ENCODE results near the gene CHP2. TPM values are rescaled to one million over a fixed set of nuclear protein-coding genes. Genes with fewer than 3 reads are reported as not detected.

The CHP2 gene
- not detected in 5 replicates for total RNA-seq (2022; extraction: Qiagen RNA extraction; ENCODE audit: low read depth)

DNA sequence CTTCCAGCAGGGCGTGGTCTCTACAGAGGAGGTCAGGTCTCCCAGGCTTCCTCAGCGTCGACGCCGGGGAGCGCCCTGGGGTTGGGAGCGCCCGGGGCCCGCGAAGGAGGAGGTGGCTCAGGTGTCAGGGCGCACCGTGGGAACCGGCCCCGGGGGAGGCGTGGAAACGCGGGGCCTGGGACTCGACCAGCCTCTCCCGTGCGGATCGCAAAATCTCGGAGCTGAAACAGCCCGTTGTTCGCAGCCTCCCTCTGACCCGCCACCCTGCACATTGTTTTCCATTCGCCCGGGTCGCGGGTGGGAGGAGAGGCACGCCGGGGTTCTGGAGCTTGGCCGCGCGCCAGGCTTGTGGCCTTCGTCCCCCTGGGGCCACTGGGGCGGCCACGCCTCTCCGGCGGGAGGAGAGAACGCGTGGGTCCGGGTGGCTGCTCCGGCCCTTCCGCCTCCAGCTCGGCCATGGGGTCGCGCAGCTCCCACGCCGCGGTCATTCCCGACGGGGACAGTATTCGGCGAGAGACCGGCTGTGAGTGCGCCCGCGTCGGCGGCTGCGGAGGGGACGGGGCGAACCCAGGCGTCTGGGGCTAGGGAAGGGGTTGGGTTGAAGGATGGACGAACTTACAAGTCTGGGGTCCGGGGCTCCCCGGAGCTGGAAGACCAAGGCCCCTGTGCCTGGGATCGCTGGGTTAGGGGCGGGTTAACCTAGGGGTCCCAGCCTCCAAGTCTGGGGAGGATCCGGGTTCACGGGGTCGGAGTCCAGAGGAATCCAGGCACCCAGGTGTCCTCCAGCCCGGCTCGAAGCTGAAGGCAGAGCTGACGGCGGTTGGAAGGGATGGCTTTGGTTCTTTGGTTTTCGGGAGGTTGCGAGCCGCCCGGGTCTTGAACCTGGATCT lies at the start of gene CHP2:
Gene CHP2 (plus strand): TSS at position 433 of the 890 bp plus-strand sequence. CDS start 24 bp downstream, at position 457.

DNA sequence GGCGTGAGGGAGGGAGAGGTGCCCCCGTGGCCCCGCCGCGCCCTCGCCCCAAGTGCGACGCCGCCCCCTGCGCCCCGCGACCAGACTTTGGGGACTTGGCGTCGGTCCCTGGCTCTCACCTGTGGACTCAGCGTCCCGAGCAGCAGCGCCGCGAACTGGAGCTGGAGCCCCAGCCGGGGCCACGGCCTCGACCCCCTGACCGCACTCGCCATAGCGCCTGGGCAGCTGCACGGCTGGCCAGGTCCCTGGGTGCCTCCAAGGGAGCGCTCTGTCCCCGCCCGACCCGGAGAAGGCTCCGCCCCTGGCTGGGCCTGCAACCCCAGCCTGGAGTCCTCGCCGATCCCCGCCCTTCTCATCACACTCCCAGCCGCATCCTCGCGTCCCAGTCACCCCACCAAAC lies 41.9 kb upstream of the CHP2 start, which contains the start of gene ERN2:
Gene ERN2 (minus strand): TSS at position 247 of the 400 bp plus-strand sequence. CDS start 35 bp downstream, at position 212.

Other genes starting within 250 kb of the CHP2 start
- 23.9 to 32.0 TPM (median 27.2 TPM) in 5 replicates for gene GGA2, start 244.5 kb upstream of the CHP2 start, total RNA-seq (2022; extraction: Qiagen RNA extraction; ENCODE audit: low read depth)
- 23.7 to 34.6 TPM (median 30.4 TPM) in 5 replicates for gene EARS2, start 197.7 kb upstream of the CHP2 start, total RNA-seq (2022; extraction: Qiagen RNA extraction; ENCODE audit: low read depth)
- 42.7 to 54.1 TPM (median 47.8 TPM) in 5 replicates for gene UBFD1, start 197.3 kb upstream of the CHP2 start, total RNA-seq (2022; extraction: Qiagen RNA extraction; ENCODE audit: low read depth)
- gene NDUFAB1, start 158.7 kb upstream of the CHP2 start, total RNA-seq (2022; extraction: Qiagen RNA extraction; ENCODE audit: low read depth): 187 to 197 TPM (median 193 TPM) in 5 replicates
- gene PALB2, start 113.7 kb upstream of the CHP2 start, total RNA-seq (2022; extraction: Qiagen RNA extraction; ENCODE audit: low read depth): 9.4 to 12.4 TPM (median 10.5 TPM) in 5 replicates
- gene DCTN5, start 113.6 kb upstream of the CHP2 start, total RNA-seq (2022; extraction: Qiagen RNA extraction; ENCODE audit: low read depth): 67.9 to 75.7 TPM (median 74.1 TPM) in 5 replicates
- 139 to 174 TPM (median 163 TPM) in 5 replicates for gene PLK1, start 76.1 kb upstream of the CHP2 start, total RNA-seq (2022; extraction: Qiagen RNA extraction; ENCODE audit: low read depth)
- gene ERN2, start 41.8 kb upstream of the CHP2 start, total RNA-seq (2022; extraction: Qiagen RNA extraction; ENCODE audit: low read depth): not detected in 5 replicates
- 0.13 to 0.33 TPM (median 0.21 TPM) in 5 replicates for gene PRKCB, start 81.0 kb downstream of the CHP2 start, total RNA-seq (2022; extraction: Qiagen RNA extraction; ENCODE audit: low read depth)

Measured in A549 treated with GW870086 at 1 μM for 4 hours (cell line).